Measurements from ENCODE around the gene APOE.
A peak's percentile ranks its signal among the peaks of the same experiment; 100 is the strongest.
"Not testable (repeated sequence)": the region's sequence is repeated elsewhere in the genome, so short reads cannot be mapped to it uniquely, and the experiment has no call there.

The APOE gene

DNA sequence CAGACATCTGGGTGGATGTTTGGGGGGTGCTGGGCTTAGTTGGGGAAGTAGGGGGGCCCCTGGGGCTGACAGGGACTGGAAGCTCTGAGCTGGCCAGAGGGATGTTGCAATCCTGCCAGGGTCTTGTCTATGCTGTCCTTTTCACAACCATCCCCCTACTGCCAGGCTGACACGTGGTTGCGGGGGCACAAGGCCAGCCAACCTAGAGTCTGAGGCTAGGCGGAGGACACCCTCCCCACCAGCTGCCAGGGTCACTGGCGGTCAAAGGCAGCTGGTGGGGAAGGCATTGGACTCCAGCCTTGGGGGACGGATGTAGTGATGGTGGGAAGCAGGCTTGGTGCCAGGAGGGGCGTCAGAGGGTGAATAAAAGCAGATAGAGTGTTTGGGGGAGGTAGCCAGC lies 7.3 kb downstream of the APOE start:
- DNase-seq, result no peak

DNA sequence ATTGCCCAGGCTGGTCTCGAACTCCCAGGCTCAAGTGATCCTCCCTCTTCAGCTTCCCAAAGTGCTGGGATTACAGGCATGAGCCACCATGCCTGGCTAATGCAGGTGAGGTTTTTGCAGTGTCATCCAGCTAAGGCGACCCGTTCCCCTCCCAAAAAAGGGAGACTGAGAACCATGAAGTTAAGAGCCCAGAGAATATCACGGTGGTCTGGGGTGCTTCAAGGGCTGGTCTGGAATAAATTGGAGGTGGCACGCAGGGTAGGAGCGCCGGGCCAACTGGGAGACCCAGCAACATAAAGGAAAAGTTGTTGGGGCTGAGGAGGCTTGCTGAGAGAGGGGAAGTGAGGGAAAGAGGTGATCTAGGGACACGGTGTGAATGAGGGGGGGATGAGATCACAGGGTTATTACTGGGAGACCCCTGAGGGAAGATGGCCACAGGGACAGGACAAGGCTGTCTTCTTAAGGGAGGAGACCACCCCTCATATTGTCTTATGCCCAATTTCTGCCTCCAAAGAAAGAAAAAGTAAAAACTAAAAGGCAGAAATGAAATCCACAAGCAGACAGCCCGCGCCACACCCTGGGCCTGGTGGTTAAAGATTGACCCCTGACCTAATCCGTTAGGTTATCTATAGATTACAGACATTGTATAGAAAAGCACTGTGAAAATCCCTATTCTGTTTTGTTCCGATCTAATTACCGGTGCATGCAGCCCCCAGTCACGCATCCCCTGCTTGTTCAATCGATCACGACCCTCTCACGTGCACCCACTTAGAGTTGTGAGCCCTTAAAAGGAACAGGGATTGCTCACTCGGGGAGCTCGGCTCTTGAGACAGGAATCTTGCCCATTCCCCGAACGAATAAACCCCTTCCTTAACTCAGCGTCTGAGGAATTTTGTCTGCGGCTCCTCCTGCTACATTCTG lies 8.2 kb downstream of the APOE start:
- DNase-seq, result not testable (repeated sequence)

DNA sequence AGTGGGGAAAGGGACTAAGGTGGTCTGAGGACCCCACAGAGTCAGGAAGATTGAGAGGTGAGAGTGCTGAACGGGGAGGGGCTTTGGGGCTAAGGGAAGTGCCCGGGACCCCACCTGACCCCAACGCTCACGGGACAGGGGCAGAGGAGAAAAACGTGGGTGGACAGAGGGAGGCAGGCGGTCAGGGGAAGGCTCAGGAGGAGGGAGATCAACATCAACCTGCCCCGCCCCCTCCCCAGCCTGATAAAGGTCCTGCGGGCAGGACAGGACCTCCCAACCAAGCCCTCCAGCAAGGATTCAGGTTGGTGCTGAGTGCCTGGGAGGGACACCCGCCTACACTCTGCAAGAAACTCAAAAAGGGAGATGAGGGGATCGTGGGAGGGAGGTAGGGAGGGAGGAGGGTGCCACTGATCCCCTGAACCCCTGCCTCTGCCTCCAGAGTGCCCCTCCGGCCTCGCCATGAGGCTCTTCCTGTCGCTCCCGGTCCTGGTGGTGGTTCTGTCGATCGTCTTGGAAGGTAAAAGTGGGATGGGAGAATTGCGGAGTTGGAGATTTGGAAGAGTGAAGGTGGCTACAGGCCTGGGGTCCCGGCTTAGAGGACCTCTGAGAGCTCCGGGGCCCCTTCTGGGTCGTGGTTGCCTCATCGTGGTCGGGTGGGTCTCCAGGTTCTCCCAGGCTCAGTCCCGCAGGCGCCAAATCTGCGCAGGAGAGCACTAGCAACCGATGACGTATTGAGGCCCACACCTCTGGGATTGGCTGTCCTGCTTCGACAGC lies 9.0 kb downstream of the APOE start, which contains the start of gene APOC1:
Gene APOC1, plus strand, starts transcription at position 176 of the 774 bp plus-strand sequence. Its CDS starts 284 bp downstream, at position 460.
- peak; percentile 76 for DNase-seq

DNA sequence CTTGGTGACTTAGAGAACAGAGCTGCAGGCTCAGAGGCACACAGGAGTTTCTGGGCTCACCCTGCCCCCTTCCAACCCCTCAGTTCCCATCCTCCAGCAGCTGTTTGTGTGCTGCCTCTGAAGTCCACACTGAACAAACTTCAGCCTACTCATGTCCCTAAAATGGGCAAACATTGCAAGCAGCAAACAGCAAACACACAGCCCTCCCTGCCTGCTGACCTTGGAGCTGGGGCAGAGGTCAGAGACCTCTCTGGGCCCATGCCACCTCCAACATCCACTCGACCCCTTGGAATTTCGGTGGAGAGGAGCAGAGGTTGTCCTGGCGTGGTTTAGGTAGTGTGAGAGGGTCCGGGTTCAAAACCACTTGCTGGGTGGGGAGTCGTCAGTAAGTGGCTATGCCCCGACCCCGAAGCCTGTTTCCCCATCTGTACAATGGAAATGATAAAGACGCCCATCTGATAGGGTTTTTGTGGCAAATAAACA lies 18.7 kb downstream of the APOE start:
- DNase-seq, result no peak

DNA sequence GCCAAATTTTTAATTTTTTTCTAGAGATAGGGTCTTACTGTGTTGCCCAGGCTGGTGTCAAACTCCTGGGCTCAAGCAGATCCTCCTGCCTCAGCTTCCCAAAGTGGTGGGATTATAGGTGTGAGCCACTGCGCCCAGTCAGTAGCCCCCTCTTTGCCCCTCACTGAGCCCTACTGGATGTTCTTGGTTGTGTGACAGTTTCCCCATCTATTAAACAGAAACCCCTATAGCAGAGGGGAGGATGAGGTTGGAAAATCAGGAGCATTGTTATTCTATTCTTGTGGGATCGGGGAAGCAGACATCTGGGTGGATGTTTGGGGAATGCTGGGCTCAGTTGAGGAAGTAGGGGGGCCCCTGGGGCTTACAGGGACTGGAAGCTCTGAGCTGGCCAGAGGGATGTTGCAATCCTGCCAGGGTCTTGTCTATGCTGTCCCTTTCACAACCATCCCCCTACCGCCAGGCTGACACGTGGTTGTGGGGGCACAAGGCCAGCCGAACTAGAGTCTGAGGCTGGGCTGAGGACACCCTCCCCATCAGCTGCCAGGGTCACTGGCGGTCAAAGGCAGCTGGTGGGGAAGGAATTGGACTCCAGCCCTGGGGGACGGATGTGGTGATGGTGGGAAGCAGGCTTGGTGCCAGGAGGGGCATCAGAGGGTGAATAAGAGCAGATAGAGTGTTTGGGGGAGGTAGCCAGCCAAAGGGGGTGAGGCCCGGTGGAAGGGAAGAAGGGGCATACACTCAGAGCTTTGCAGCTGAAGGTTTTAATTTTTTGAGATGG lies 19.7 kb downstream of the APOE start:
- no peak for DNase-seq

DNA sequence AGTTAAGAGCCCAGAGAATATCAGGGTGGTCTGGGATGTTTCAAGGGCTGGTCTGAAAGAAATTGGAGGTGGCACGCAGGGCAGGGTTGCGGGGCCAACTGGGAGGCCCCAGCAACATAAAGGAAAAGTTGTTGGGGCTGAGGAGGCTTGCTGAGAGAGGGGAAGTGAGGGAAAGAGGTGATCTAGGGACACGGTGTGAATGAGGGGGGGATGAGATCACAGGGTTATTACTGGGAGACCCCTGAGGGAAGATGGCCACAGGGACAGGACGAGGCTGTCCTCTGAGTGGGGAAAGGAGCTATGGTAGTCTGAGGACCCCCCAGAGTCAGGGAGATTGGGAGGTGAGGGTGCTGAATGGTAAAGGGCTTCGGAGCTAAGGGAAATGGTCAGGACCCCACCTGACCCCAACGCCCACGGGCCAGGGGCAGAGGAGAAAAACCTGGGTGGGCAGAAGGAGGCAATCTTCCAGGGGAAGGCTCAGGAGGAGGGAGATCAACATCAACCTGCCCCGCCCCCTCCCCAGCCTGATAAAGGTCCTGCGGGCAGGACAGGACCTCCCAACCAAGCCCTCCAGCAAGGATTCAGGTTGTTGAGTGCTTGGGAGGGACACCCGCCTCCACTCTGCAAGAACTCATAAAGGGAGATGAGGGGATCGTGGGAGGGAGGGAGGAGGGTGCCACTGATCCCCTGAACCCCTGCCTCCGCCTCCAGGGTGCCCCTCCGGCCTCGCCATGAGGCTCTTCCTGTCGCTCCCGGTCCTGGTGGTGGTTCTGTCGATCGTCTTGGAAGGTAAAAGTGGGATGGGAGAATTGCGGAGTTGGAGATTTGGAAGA lies 20.9 kb downstream of the APOE start:
- not testable (repeated sequence) for DNase-seq

DNA sequence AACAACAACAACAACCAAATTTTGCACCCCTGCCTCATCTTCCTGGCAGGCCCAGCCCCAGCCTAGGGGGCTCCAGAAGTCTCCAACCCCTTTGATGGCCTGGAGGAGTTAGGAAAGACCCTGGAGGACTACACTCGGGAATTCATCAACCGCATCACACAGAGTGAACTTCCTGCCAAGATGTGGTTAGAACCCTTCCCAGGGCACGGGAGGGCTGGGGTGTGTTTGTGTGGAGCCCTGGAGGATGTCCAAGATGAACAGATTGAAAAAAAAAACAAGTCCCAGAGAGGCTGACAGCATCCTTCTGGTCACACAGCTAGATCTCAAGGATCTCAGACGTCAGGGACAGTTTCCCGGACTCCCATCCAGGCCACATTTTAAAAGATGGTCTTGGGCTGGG lies 22.1 kb downstream of the APOE start:
- no peak for DNase-seq

DNA sequence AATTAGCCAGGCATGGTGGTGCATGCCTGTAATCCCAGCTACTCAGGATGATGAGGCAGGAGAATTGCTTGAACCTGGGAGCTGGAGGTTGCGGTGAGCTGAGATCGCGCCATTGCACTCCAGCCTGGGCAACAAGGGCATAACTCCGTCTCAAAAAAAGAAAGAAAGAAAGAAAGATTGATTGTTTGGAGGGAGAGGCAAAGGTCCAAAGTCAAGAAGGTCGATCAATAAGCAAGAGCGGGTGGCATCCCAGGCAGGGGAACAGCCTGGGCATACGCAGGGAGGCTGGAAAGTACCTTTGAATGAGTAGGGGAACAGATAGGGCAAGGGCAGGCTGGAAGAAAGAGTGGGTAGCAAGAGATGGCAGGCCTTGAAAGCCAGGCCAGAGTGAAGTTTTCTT lies 24.5 kb downstream of the APOE start:
- DNase-seq, result no peak

DNA sequence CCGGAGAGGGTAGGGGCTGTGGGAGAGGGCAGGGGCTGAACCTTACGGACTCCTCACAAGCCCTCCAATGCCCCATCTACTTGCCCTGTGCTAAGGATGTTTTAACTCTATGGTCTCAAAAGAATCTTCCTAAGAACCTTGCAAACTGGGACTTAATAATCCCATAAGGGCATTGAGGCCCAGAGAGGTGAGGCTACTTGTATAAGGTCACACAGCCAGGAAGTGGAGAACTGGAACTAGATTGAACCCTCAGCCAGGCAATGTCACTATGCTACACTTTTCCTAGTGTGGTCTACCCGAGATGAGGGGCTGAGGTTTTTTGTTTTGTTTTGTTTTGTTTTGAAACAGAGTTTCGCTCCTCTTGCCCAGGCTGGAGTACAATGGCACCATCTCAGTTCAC lies 25.9 kb downstream of the APOE start:
- DNase-seq, result no peak

DNA sequence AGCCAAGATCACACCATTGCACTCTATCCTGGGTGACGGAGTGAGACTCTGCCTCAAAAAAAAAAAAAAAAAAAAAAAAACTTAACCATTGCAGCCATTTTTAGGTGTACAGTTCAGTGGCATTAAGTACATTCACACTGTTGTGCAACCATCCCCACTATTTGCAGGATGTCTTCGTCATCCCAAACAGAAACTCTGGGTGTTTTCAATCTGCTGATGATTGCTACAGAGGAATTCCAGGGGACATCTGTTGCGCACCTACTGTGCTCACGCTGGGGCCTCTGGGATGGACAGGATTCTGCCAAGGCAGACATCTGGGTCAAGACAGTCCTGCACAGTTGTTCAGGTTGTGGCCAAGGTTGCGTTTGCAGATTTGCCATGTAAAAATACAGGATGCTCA lies 34.1 kb downstream of the APOE start:
- DNase-seq, result no peak

DNA sequence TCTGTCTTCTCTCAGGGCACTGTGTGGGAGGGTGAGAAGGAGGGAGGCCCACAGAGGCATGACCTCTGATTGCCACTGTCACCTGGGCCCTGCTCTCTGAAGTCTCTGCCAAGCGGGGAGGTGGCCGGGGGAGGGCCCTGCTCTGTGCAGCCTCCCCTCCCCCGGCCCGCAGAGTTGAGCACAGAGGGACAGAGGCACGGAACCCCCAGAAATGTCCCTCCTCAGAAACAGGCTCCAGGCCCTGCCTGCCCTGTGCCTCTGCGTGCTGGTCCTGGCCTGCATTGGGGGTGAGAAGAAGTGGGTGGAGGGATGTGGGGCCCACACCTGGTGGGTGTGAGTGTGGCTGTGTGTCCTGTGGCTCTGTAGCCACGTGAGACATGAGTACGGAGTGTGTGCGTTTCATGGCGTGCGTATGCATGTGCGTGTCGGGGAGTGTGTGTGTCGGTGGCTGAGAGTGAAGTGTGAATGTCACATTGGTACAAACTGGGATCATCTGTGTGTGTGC lies 36.5 kb downstream of the APOE start, which contains the start of gene APOC4:
Gene APOC4, plus strand, starts transcription at position 171 of the 505 bp plus-strand sequence. Its CDS starts 41 bp downstream, at position 212.
- DNase-seq, result no peak

DNA sequence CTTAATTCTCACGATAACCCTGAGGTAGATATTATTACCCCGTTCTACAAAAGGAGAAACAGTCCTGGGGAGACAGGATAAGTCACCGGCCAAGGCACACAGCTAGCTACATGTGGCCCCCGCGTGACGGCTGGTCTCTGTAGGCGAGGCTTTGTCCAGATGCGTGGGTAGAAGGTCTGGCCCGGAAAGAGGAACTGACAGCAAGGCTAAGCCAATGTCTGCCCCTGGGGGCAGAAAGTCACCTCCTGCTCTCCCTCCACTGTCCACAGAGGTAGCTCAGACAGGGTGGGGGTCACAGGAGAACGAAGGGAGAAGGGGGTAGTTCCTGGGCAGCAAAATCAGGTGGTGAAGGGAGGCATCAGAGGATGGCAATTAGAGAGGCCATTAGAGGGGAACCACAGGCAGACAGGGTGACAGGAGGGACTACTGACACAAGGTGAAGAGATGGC lies 38.2 kb downstream of the APOE start:
- no peak for DNase-seq

DNA sequence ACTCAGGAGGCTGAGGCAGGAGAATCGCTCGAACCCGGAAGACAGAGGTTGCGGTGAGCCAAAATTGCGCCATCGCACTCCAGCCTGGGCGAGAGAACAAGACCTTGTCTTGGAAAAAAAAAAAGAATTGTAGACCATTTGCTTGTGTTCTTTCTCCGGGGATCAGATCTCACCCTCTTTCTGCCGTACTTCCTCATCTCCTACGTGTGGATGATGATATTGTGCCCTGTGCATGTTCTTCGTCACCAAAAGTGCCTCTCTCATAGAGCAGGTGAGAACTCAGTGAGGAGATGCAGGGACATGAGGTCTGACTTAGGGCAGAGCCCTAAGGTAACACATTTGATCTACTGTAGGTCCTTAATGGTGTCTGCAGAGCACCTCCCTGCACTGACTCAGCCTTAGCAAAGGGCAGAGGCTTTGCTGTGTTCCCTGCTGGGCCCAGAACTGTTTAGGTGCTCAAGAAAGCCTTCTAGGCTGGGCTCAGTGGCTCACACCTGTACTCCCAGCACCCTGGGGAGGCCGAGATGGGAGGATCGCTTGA lies 41.5 kb downstream of the APOE start:
- DNase-seq, result no peak

DNA sequence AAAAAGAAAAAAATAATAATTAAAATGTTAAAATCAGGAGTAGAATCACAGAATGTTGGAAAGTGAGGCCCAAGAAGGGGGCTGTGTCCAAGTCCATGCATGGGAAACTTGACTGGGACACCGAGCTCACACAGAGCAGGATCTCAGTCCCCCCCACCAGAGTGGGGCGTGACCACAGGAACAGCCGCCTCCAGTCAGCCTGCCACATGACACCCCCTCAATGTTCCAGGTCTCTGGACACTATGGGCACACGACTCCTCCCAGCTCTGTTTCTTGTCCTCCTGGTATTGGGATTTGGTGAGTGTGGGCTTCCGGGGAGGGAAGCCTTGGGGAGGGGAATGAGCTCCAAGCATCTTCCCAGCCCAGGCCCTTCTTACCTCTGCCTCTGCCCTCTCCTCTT lies 42.6 kb downstream of the APOE start:
- DNase-seq, result no peak

DNA sequence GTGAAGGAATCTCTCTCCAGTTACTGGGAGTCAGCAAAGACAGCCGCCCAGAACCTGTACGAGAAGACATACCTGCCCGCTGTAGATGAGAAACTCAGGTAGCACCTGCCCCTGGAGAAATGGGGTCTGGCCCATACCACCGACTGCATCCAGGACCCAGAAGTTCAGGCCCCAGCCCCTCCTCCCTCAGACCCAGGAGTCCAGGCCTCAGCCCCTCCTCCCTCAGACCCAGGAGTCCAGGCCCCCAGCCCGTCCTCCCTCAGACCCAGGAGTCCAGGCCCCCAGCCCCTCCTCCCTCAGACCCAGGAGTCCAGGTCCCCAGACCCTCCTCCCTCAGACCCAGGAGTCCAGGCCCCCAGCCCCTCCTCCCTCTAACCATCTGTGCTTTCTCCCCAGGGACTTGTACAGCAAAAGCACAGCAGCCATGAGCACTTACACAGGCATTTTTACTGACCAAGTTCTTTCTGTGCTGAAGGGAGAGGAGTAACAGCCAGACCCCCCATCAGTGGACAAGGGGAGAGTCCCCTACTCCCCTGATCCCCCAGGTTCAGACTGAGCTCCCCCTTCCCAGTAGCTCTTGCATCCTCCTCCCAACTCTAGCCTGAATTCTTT lies 43.3 kb downstream of the APOE start:
- no peak for DNase-seq

DNA sequence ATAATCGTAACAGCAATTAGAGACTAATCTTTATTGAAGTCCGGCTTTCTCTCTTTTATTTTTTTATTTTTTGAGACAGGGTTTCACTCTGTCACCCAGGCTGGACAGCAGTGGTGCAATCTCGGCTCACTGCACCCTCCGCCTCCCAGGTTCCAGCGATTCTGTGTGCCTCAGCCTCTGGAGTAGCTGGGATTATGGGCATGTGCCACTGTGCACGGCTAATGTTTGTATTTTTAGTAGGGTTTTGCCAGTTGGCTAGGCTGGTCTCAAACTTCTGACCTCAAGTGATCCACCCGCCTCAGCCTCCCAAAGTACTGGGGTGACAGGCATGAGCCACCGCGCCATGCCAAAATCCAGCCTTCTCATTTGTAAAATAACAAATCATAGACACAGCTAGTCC lies 44.0 kb downstream of the APOE start:
- DNase-seq, result no peak

DNA sequence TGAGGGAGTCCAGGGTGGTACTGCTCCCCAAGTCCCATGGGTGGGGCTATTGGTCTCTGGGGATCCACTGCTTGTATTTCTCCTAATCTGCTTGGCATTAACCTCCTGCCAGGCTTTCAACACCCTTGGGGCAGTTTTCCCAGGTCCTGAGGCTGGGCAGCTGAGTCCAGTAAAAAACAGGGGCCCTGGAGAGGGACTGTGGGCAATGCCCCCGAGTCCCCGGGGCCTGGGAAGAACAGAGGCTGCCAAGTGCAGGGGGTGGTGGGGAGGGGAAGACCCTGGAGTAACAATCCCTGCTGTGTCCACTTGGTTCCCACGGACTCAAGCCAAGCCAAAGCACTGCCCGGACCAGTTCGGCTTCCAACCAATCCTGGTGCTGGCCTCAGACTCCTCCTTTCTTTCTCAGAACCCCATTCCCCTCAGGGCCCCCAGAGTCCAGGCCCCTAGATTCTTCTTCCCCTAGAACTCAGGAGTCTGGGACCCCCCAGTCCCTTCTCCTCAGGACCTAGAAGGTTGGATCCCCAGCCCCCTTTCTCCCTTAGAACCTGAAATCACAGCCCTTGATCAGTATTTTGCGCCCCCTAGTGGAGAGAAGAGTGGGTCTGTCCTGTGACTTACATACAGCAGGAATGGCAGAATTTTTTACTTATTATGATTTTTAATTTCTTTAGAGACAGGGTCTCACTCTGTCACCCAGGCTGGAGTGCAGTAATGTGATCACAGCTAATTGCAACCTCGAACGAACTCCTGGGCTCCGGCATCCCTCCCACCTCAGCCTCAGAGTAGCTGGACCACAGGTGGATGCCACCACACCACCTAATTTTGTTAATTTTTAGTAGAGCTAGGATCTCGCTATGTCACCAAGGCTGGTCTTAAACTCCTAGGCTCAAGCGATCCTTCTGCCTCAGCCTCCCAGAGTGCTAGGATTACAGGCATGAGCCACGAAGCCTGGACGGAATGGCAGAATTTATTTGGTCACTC lies 45.9 kb downstream of the APOE start:
- DNase-seq, result peak; percentile 50

DNA sequence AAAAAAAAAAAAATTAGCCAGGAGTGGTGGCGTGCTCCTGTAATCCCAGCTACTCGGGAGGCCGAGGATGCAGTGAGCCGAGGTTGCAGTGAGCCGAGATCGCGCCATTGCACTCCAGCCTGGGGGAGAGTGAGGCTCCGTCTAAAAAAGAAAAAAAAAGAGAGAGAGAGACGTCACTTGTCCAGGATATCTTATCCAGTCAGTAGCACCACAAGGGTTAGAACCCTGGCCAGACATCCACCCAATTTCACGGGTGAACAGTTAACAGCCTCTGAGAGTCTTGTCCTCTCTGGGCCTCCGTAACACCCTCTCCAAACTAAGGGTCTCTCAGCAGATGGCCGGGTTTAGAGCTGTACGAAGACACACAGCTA lies 48.7 kb downstream of the APOE start:
- no peak for DNase-seq

DNA sequence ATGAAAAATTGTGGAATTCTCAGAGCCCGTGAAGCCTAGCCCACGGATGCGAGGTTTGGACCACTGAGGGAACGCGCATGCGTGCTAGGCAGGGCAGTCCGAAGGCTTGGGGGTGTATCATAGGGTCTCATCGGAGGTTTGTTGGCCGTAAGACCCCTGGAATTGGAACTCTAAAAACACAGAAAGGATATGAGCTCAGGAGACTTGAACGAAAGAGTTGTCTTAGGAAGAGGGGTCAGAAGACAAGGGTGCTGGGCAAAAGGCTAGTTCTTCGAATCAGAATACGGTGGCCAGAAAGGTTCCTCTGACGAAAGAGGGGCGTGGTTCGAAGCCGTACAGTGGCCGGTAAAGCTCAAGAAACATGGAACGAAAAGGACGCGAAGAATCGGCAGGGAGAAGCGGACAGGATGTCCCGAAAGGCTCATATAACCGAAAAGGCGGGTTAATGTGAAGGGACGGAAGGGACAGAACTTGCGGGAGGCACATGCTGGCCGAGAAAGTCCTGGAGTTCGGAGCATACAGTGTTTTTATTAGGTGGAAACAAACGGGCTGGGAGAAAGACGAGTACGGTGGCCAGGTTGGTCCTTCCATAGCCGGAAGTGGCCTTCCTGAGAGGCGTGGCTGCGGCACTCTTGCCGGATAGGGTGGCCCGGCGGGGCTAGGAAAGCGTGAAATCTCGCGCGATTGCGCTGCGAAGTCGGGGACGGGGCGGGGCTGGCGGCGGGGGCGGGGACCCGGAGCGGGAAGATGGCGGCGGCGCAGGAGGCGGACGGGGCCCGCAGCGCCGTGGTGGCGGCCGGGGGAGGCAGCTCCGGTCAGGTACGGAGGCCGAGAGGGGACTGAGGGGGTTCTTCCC lies 49.3 kb downstream of the APOE start, which contains the start of gene CLPTM1:
Gene CLPTM1, plus strand, starts transcription at position 732 of the 856 bp plus-strand sequence. Its CDS starts 16 bp downstream, at position 748.
- DNase-seq, result peak; percentile 97
